A549 treated with dexamethasone at 1 μM for 4 hours (cell line): Measurements from ENCODE around the gene CHMP1A. TPM values are rescaled to one million over a fixed set of nuclear protein-coding genes. Genes with fewer than 3 reads are reported as not detected.

ENCODE experiments used
- total RNA-seq: library from RNA; stranded (reverse); fragments of 200-300 nt; extraction: Qiagen RNA extraction; gene quantifications from 5 replicates; pipeline ENCODE4 v1.2.3, GENCODE V29; 2022

The CHMP1A gene
- 83.6 to 97.9 TPM (median 94.7 TPM) in 5 replicates for total RNA-seq

DNA sequence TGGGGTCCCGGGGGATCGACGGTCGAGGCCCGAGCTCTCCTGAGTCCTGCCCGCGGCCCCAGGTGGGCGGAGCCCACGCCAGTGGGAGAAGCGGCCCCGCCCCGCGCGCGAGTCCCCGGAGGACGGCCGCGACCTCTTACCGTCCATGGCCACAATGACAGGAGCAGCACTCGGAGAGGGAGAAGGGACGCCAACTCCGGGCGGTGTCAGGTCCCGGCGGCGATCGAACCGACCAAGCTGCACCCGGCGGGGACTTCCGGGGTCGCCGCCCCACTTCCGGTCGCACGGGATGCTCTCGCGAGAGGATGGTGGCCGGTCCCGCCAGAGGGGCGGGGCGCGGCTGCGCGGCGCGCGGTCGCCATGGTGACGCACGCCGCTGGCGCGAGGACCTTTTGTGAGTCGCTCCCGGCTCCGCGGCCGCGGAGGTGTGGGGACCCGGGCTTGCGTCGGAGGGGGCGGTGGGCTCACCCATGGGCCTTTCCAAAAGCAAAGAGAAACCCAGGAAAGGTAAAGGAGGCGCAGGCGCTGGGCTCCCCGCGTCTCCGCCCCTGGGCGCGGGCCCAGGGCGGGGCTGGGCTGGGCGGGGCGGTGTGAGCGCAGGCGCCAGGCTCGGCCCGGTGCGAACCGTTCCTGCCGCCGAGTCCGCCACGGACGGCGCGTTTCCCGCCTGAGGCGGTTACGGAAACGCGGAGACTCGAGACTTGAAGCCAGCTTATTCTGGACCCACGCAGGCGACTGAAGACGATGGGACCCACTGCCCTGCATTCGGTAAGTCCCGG lies at the start of gene CHMP1A, which contains the start of gene SPATA33:
TSS of gene CHMP1A (minus strand) at position 267 of the 779 bp plus-strand sequence. CDS start at position 147, 120 bp downstream.
TSS of gene SPATA33 (plus strand) at position 395 of the 779 bp plus-strand sequence. CDS start at position 471, 76 bp downstream.

DNA sequence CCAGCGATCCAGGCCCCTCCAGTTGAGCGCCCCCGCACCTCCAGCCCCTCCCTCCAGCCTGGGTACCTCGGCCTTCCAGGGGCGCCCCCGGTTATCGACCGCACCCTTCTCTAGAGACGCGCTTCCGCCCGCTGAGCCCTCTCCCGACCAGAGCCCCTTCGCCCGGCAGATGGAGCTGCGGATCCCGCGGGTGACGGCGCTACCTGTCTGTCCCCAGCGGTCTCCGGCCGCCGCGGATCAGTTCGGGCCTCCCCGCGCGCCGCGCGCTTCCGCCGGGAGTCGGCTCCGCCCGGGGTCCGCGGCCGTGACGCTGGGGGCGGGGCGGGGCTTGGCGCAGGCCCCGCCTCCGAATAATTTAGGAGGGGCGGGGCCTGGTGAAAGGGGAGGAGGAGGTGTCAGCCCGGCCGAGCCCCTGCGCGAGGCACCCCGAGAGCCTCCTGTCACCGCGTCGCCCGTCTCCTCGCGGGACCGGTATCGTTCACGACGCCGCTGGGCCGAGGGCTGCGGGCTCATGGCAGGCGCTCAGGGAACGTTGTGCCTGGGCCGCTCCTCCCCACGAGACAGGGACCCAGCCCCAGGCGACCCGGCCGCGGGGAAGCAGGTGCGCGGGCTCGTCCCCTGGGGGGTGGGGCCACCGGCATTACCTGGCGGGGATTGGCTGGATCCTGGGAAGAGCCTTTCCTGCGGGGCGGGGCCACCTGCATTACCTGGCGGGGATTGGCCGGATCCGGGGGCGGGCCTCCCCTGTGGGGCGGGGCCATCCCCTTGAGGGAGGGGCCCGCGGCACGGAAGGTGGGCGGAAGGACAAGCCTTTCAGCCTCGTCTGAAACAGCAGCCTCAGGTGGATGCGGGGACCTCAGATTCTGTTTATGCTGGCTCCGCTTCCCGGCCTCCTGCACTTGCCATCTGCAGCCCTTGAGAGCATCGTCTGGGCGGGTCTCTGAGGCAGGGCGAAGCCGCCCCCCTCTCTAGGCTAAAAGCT lies 44.2 kb upstream of the CHMP1A start, which contains the start of gene SPATA2L:
TSS of gene SPATA2L (minus strand) at position 281 of the 982 bp plus-strand sequence. CDS start 473 bp downstream, outside the sequence.

DNA sequence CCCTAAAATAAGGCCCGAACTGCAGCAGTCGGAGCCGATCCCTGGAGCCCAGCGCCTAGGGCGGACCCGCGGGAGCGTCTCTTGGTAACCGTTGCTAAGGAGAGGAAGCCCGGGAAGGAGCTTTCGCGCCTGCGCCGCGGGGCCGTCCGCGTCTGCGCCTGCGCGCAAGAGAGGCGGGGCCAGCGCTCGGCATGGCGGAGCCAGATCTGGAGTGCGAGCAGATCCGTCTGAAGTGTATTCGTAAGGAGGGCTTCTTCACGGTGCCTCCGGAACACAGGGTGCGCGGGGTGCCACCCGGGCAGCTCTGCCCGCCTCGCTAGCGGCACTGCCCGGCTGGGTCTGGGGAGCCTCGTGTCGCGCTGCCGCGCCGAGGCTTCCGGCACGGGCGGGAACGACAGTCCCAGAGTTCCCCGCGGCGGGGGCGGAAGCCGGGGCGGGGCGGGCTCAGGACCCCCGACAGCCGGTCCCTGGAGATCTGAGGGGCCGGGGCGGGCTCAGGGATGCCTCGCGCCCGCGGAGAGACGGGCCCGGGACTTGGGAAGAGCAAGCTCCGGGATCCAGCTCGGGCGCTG lies 29.1 kb upstream of the CHMP1A start, which contains the start of gene CDK10:
TSS of gene CDK10 (plus strand) at position 170 of the 572 bp plus-strand sequence. CDS start at position 192, 22 bp downstream.

DNA sequence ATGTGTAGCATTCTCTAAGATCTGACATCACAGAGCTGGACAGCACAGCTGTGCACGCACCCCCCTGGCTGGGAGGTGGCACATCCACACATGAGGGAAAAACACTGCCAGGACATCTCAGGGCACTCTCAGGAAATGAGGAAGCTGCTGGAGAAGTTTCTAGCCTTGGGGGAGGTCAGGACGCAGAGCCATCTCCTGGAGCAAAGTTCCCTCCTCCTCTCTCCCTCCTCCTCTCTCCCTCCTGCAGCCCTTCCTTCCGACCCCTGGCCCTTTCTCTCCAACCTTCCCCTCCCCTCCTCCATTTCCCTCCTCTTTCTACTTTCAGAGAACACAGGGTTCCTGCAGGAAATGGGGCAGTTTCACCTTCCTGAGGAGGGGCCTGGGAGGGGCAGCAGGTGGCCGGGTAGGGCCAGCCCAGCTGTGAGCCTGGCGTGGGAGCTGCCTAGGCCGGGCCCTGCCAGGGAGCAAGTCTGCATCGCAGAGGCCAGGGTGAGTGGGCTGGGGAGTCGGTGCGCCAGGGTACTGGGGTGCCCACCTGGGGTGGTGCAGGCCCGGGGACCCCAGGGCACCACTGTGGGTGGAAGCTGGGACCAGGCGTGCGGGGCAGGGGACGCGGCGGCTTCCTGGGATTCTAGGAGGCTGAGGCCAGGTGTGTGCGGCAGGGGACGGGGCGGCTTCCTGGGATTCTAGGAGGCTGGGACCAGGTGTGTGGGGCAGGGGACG lies 44.1 kb downstream of the CHMP1A start, which contains the start of gene DPEP1:
TSS of gene DPEP1 (plus strand) at position 412 of the 723 bp plus-strand sequence. CDS start 16,769 bp downstream, outside the sequence.

Other genes starting within 250 kb of the CHMP1A start
- gene ANKRD11, start 167.1 kb downstream of the CHMP1A start, total RNA-seq: 79.9 to 138 TPM (median 130 TPM) in 5 replicates
- gene SPG7, start 149.3 kb downstream of the CHMP1A start, total RNA-seq: 82.1 to 121 TPM (median 111 TPM) in 5 replicates
- 3,464 to 4,166 TPM (median 4,079 TPM) in 5 replicates for gene RPL13, start 97.0 kb downstream of the CHMP1A start, total RNA-seq
- gene CPNE7, start 82.0 kb downstream of the CHMP1A start, total RNA-seq: 53.4 to 85.8 TPM (median 69.6 TPM) in 5 replicates
- 0.79 to 1.6 TPM (median 1.4 TPM) in 5 replicates for gene DPEP1, start 44.1 kb downstream of the CHMP1A start, total RNA-seq
- gene SPATA33, start 128 bp upstream of the CHMP1A start, total RNA-seq: 14.0 to 17.3 TPM (median 16.6 TPM) in 5 replicates
- 22.1 to 36.2 TPM (median 33.9 TPM) in 5 replicates for gene CDK10, start 29.0 kb upstream of the CHMP1A start, total RNA-seq
- gene SPATA2L, start 44.0 kb upstream of the CHMP1A start, total RNA-seq: 9.5 to 11.6 TPM (median 10.2 TPM) in 5 replicates
- gene VPS9D1, start 63.2 kb upstream of the CHMP1A start, total RNA-seq: 3.6 to 5.6 TPM (median 4.5 TPM) in 5 replicates
- gene ZNF276, start 63.8 kb upstream of the CHMP1A start, total RNA-seq: 12.5 to 19.7 TPM (median 19.2 TPM) in 5 replicates
- 20.8 to 36.4 TPM (median 30.7 TPM) in 5 replicates for gene FANCA, start 158.9 kb upstream of the CHMP1A start, total RNA-seq
- 4.1 to 7.7 TPM (median 7.4 TPM) in 5 replicates for gene SPIRE2, start 170.8 kb upstream of the CHMP1A start, total RNA-seq
- 49.6 to 74.3 TPM (median 72.1 TPM) in 5 replicates for gene TCF25, start 215.9 kb upstream of the CHMP1A start, total RNA-seq